GM18508 (cell line): ENCODE data around the gene CDC42BPA.

Experiments
- ATAC-seq: cut with Tn5 transposase; IDR thresholded peaks from one replicate; pipeline ENCODE4 v1.9.1; 2021; ENCODE audit warnings: moderate number of reproducible peaks; ENCODE audit not compliant: insufficient read depth, unreplicated experiment

The CDC42BPA gene

GRCh38 chr1:226987179-226987536 lies 331.1 kb downstream of the CDC42BPA start:
- ATAC-seq: no peak

- ATAC-seq: no peak
Observed at GRCh38 chr1:226986496-226987178, 331.7 kb downstream of the CDC42BPA start.

- no peak for ATAC-seq
Observed at GRCh38 chr1:226985839-226986463, 332.3 kb downstream of the CDC42BPA start.

GRCh38 chr1:226985239-226985838 lies 333.0 kb downstream of the CDC42BPA start:
- no peak for ATAC-seq

GRCh38 chr1:226984521-226985238 lies 333.6 kb downstream of the CDC42BPA start:
- no peak for ATAC-seq

GRCh38 chr1:226983992-226984364 lies 334.3 kb downstream of the CDC42BPA start:
- no peak for ATAC-seq

- ATAC-seq: no peak
Observed at GRCh38 chr1:226983247-226983991, 334.9 kb downstream of the CDC42BPA start.

- no peak for ATAC-seq
Observed at GRCh38 chr1:226982451-226983177, 335.7 kb downstream of the CDC42BPA start.

- ATAC-seq: no peak
Observed at GRCh38 chr1:226981838-226982237, 336.5 kb downstream of the CDC42BPA start.

GRCh38 chr1:226981386-226981817 lies 336.9 kb downstream of the CDC42BPA start:
- ATAC-seq: no peak

GRCh38 chr1:226980565-226981385 lies 337.5 kb downstream of the CDC42BPA start:
- ATAC-seq: no peak

- no peak for ATAC-seq
Observed at GRCh38 chr1:226980122-226980560, 338.2 kb downstream of the CDC42BPA start.

- ATAC-seq: no peak
Observed at GRCh38 chr1:226979517-226980121, 338.7 kb downstream of the CDC42BPA start.

GRCh38 chr1:226979115-226979516 lies 339.2 kb downstream of the CDC42BPA start:
- no peak for ATAC-seq

GRCh38 chr1:226978432-226979114 lies 339.7 kb downstream of the CDC42BPA start:
- no peak for ATAC-seq

GRCh38 chr1:226977643-226978431 lies 340.5 kb downstream of the CDC42BPA start:
- no peak for ATAC-seq

- ATAC-seq: no peak
Observed at GRCh38 chr1:226976978-226977642, 341.2 kb downstream of the CDC42BPA start.
